SJSA1 (cell line): ENCODE results near the gene SLMAP. TPM values are rescaled to one million over a fixed set of nuclear protein-coding genes. Genes with fewer than 3 reads are reported as not detected.

Experiments
- DNase-seq, 2 experiments: peaks; one replicate each; pipeline ENCODE4 v3.0.0-alpha.2; 2015 to 2020; ENCODE audit warnings: low spot score in 2 of 2, low read depth in 1 of 2
- H3K27ac ChIP-seq: fragments of 250-450 bp; sonication (Bioruptor Pico); 2 replicates; pipeline ENCODE4 v1.5.1; 2020; ENCODE audit warnings: mild to moderate bottlenecking, moderate library complexity
- H3K27me3 ChIP-seq: fragments of 250-450 bp; sonication (Bioruptor Pico); replicated peaks from 2 replicates; pipeline ENCODE4 v1.5.1; 2020; ENCODE audit warnings: mild to moderate bottlenecking, moderate library complexity
- H3K36me3 ChIP-seq: fragments of 250-450 bp; sonication (Bioruptor Pico); 2 replicates; pipeline ENCODE4 v1.5.1; 2020; ENCODE audit warnings: mild to moderate bottlenecking
- H3K4me1 ChIP-seq: fragments of 250-450 bp; sonication (Bioruptor Pico); replicated peaks from 2 replicates; pipeline ENCODE4 v1.6.1; 2021; ENCODE audit warnings: mild to moderate bottlenecking
- H3K4me3 ChIP-seq: fragments of 250-450 bp; sonication (Bioruptor Pico); 2 replicates; pipeline ENCODE4 v1.5.1; 2020; ENCODE audit warnings: mild to moderate bottlenecking
- H3K9me3 ChIP-seq: fragments of 250-450 bp; sonication (Bioruptor Pico); replicated peaks from 2 replicates; pipeline ENCODE4 v1.5.1; 2020; ENCODE audit warnings: mild to moderate bottlenecking
- total RNA-seq: library from RNA; depleted of rRNA; stranded (reverse); fragments of >200 nt; shearing (Covaris generic); gene quantifications from 2 replicates; pipeline ENCODE4 v1.2.3, GENCODE V29; 2014

SLMAP gene
- total RNA-seq, 1 experiment from 2014 or later = 36.0 TPM

DNA sequence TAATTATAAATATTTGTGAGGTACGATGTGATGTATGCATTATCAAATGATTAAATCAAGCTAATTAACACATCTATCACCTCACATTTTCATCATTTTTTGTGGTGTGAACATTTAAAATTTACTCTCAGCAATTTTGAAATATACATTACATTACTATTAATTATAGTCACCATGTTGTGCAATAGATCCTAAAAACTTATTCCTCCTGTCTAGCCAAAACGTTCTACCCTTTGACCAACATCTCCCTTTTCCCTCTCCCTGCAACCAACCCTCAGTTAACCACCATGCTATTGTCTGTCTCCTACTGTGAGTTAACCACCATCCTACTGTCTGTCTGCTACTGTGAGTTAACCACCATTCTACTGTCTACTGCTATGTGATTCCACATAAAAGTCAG, 20.7 kb upstream of the SLMAP start:
- Histone ChIP-seq H3K27me3 (no peaks in the 10 kb centered on the region), H3K4me3 (no peak overlapping the region), H3K27ac (no peak overlapping the region), H3K4me1 (no peaks in the 10 kb centered on the region), H3K9me3 (no peaks in the 10 kb centered on the region), H3K36me3 (no peaks in the 10 kb centered on the region)
- no peak for DNase-seq

DNA sequence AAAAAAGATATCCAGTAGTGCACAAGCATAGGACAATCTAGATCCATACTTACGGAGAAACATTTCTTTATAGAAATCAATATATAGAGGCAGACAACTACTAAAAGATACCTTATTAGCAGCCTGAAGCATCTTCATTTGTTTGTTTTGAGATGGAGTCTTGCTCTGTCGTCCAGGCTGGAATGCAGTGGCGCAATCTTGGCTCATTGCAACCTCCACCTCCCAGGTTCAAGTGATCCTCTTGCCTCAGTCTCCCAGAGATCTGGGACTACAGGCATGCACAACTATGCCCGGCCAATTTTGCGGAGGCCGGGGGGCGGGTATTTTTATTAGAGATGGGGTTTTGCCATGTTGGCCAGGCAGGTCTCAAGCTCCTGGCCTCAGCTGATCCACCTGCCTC, 18.3 kb upstream of the SLMAP start:
- no peaks in the 10 kb centered on the region for H3K4me1 ChIP-seq
- H3K36me3 ChIP-seq = no peaks in the 10 kb centered on the region
- no peaks in the 10 kb centered on the region for H3K9me3 ChIP-seq
- no peak overlapping the region for H3K4me3 ChIP-seq
- no peak overlapping the region for H3K27ac ChIP-seq
- H3K27me3 ChIP-seq = no peaks in the 10 kb centered on the region
- DNase-seq = no peak

DNA sequence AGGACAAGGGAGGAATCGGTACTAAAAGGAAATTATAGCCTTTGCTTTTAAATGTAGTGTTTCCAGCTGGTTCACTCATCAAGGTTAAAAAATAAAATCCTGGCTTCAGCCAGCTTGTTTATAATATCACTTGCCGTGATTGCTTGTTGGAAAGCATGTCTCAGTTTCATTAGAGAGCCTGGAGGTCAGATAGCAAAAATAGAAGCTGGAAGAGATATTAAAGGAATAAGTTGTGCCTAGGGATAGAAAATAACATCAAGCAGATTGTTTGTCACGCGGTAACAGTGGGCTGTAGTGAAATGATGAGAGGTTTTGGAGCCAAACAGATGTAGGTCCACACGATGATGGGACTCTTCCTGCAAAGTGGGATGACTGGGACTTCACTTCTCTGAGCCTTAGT, 17.7 kb upstream of the SLMAP start:
- Histone ChIP-seq H3K9me3 (no peaks in the 10 kb centered on the region), H3K27ac (no peak overlapping the region), H3K36me3 (no peaks in the 10 kb centered on the region), H3K27me3 (no peaks in the 10 kb centered on the region), H3K4me1 (no peaks in the 10 kb centered on the region), H3K4me3 (no peak overlapping the region)
- DNase-seq = no peak

DNA sequence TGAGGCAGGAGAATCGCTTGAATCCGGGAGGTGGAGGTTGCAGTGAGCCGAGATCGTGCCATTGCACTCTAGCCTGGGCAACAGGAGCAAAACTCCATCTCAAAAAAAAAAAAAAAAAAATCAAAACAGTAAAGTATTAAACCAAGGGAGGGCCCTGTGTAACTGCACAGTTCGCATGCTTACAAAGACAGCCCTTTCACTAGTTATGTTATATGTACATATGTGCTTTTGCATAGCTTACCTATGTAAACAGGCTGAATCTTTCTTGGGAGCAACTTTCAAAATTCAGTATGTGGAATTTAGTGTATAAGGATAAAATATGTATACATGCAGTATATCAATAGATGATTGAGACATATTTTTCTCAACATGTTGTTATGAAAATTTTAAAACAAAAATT, 16.1 kb upstream of the SLMAP start:
- Histone ChIP-seq H3K36me3 (no peaks in the 10 kb centered on the region), H3K27ac (no peak overlapping the region), H3K4me1 (no peaks in the 10 kb centered on the region), H3K9me3 (no peaks in the 10 kb centered on the region), H3K27me3 (no peaks in the 10 kb centered on the region), H3K4me3 (no peak overlapping the region)
- DNase-seq = no peak

DNA sequence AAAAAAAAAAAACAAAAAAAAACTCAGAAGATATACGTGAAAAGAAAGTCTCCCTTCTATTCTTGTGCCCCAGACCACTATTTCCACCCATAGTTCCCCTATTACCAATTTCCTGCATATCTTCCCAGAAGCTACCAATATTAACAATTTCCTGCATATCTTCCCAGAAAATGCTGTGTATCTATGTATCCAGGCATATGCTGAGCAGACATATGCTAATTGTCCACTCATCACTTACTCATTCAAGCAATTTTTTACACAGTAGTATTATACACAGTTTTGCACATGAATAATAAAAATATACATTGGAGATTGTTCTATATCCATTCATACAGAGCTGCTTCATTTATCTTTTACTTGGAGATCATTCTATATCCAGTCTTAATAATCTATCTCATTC, 12.6 kb upstream of the SLMAP start:
- DNase-seq = no peak
- Histone ChIP-seq H3K4me3 (no peak overlapping the region), H3K4me1 (no peaks in the 10 kb centered on the region), H3K36me3 (no peaks in the 10 kb centered on the region), H3K27ac (no peak overlapping the region), H3K27me3 (no peaks in the 10 kb centered on the region), H3K9me3 (no peaks in the 10 kb centered on the region)

DNA sequence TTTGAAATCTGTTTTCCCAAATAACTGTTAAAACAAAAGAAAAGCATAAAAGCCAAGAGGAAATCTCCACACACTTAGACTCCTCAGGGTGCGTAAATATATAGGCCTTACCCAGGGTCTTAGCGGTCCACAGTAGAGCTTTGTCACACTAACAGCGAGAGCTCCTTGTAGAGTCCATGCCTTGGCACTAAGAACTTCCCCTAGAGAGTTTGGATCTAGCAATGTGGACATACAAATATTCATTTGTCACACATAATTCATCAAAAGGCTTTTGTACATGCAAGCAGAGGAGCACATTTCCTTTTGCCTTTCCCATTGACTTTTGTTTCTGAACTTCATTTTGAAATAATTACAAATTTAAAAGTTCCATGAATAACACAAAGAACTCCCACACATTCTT, 11.0 kb upstream of the SLMAP start:
- H3K4me3 ChIP-seq = no peak overlapping the region
- H3K27ac ChIP-seq = no peak overlapping the region
- H3K36me3 ChIP-seq = no peaks in the 10 kb centered on the region
- H3K4me1 ChIP-seq = no peaks in the 10 kb centered on the region
- no peaks in the 10 kb centered on the region for H3K27me3 ChIP-seq
- H3K9me3 ChIP-seq = no peaks in the 10 kb centered on the region
- DNase-seq = no peak

DNA sequence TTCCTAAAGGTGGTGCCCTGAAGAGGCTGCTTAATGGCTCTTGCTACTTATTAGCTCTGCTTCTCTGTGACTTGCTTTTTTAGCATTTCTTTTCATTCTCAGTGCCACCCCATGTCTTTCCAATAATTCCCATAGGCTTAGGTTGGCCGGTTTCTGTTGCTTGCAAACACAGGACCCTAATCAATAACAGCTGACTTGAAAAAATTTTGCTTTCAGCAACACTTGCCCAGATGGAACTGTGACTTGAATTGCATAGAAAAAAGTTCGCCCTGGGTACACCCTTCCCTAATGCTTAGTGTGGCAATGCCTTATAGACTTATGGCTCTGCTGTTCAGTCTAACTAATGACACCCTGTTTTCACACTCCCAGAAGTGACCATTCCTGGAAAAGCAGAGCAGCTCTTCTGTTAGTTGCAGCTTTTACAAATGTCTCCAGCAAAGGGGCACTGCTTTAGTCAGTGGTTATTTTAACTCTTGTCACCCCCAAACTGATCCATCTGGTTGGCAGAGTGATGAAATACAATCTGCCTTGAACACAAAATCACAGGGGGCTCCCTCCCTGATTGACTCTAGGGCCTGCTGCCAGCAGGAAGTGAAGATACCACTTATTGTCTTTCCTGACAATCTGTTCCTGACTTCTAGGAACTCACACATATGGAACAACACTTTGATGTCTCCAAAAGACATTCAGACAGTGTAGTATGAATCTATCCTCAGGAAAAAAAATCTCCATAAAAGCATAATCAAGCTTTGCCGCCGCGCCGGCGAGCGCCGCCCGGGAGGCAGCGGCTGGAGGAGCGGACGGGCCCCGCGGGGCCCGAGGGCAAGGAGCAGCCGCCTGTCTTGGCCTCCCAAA, 9.7 kb upstream of the SLMAP start:
- H3K9me3 ChIP-seq = no peaks in the 10 kb centered on the region
- no peak overlapping the region for H3K4me3 ChIP-seq
- no peaks in the 10 kb centered on the region for H3K27me3 ChIP-seq
- no peak overlapping the region for H3K27ac ChIP-seq
- no peaks in the 10 kb centered on the region for H3K36me3 ChIP-seq
- DNase-seq = no peak
- H3K4me1 ChIP-seq = peaks cover 2% of the 10 kb centered on the region

DNA sequence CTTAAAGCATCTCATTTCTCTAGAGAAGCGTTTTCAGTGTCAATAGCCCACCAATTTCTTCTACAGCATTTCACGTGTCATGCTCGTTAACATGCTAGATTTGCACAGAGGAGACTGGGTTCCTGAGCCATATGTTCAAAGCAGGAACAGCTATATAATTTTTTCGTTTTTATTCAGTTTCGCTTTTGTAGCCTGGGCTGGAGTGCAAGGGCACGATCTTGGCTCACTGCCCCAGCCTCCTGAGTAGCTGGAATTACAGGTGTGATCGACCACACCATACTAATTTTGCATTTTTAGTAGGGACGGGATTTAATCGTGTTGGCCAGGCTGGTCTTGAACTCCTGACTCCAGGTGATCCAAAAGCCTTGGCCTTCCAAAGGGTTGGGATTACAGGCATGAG, 6.6 kb upstream of the SLMAP start:
- Histone ChIP-seq H3K9me3 (no peaks in the 10 kb centered on the region), H3K36me3 (no peaks in the 10 kb centered on the region), H3K4me3 (no peak overlapping the region), H3K27ac (no peak overlapping the region), H3K4me1 (peaks cover 21% of the 10 kb centered on the region), H3K27me3 (no peaks in the 10 kb centered on the region)
- DNase-seq = no peak

DNA sequence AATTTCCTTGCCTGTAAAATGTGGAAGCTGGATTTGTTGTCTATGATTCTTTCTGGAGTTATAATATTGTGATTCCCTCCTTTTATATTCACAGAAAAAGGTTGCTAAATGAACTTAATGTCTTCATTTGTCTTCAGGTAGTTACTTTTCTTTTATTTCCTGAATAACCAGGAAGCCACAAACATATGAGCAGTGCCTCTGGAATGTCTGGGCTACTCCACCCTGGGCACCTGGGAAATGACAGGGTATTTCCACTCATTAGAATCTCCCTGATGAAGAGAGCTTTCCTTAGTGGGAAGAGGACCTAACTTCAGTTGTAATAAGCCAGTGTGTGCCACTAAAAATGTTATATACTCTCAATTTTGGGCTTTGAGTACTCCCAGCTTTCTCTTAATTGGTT, 3.8 kb upstream of the SLMAP start:
- Histone ChIP-seq H3K4me1 (peaks cover 32% of the 10 kb centered on the region), H3K9me3 (no peaks in the 10 kb centered on the region; the same call in 1 of the 2 replicates), H3K4me3 (no peak overlapping the region), H3K36me3 (peaks cover 13% of the 10 kb centered on the region), H3K27me3 (no peaks in the 10 kb centered on the region), H3K27ac (peak overlapping the region; percentile 71)
- peak in 1 of 2 experiments; percentile 33 for DNase-seq

DNA sequence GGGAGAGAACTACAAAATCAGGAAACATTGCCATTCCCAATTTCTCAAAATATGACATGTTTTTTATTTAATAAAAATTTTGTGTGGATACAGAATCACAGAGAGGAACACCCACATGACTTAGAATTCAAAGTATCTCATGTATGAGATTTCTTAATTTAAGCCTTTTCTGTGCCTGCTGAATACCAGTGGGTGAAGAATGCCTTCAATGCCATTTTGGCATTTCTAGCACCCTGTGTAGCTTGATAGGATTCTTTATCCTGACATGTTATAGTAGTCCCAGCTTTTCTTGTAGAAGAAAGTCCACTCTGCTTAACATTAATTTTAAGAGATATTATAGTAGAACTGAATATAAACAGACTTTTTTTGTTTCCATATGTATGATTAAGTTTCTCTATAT, 3.1 kb upstream of the SLMAP start:
- H3K27ac ChIP-seq = peak overlapping the region; percentile 71; the same call in 1 of the 2 replicates
- peaks cover 20% of the 10 kb centered on the region for H3K36me3 ChIP-seq
- no peak for DNase-seq

DNA sequence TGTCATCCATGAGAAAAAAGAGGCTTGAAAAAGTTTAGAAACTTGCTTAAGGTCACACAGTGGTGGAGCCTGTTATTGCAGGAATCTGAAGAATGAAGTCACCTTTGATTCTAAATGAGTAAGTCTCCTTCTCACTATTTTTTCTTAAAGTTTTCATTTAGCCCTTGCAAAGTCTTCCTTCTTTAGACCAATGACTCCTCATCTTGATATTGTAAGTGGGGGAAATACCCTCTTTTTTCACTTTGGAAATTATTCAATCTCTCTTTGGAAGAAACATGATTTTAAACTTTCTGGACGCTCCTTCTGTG, 787 bp upstream of the SLMAP start:
- H3K9me3 ChIP-seq = no peaks in the 10 kb centered on the region; the same call in 1 of the 2 replicates
- H3K4me1 ChIP-seq = peaks cover 43% of the 10 kb centered on the region
- H3K36me3 ChIP-seq = peaks cover 33% of the 10 kb centered on the region
- peak overlapping the region; percentile 92 for H3K27ac ChIP-seq
- no peak for DNase-seq
- no peaks in the 10 kb centered on the region for H3K27me3 ChIP-seq
- peak overlapping the region; percentile 73 for H3K4me3 ChIP-seq

More for the DNA sequence above, 3.1 kb upstream of the SLMAP start:
- Histone ChIP-seq H3K4me3 (no peak overlapping the region), H3K27me3 (no peaks in the 10 kb centered on the region), H3K9me3 (no peaks in the 10 kb centered on the region; the same call in 1 of the 2 replicates), H3K4me1 (peaks cover 39% of the 10 kb centered on the region)

DNA sequence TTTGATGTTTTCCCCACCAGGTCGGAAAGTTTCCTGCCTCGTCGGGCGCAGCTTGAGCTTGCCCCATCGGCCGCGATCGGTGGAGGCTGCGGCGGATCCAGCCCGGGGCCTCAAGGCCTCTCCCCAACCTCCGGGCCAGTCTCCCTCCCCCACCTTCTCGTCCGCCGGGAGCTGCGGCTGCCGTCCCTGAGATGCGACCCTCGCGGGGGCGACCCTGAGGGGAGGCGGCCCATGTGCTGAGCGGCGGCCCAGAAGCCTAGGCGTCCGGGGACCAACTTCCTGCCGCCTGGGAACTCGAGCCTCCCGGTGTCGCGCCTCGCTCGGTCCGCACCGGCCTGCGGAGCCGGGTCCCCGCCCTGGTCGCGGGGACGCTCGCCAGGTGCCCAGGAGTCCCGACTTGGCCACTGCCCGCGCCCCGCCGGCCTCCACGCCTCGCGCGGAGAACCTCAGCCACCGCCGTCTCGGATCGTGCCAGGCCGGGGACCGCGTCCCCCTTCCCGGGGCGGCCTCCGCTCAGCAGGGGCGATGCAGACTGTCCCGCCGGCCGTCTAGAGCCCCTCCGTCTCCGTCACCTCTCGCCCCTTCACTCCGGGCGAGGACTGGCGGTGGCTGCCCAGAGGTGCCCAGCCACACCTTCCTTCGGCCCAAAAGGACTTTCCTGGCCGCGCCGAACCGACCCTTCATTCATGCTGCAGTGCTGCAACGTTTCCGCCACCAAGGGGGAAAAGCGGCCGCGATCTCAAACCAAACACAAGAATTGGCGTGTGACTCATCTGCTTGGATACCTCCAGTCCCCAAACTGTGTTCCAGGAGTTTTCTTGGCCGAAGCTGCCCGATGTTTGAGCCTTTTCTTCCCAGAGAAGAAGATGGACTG, 656 bp downstream of the SLMAP start:
- Histone ChIP-seq H3K36me3 (peaks cover 43% of the 10 kb centered on the region), H3K4me1 (peaks cover 36% of the 10 kb centered on the region), H3K4me3 (peak overlapping the region; percentile 73), H3K27me3 (no peaks in the 10 kb centered on the region), H3K27ac (peak overlapping the region; percentile 92), H3K9me3 (no peaks in the 10 kb centered on the region; the same call in 1 of the 2 replicates)
- peak; percentile 64 to 67 for DNase-seq

DNA sequence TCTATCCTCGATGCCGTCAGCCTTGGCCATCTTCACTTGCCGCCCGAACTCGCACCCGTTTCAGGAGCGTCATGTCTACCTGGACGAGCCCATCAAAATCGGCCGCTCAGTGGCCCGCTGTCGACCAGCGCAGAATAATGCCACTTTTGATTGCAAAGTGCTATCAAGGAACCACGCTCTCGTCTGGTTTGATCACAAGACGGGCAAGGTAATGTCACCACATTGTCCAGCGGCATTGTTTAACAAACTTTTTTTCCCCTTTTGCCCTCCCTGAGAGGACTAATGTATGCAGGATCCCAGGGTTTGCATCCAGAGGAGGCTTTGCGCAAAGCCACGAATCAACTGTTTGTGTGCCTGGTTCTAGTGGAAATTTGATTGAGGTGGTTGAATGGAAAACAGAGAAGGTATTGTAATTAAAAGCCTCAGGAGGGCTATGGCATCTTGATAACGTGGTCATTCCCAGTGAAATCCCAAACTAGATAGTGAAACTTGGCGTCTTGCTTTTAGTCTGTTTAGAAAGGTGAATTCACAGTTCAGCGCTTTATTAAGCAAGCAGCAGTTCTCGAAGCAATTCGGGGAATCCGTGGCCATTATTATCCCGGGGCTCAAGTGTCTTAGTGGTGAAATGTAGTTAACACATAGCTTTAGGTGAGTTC, 1.7 kb downstream of the SLMAP start:
- Histone ChIP-seq H3K27ac (no peak overlapping the region), H3K27me3 (no peaks in the 10 kb centered on the region), H3K4me1 (peaks cover 26% of the 10 kb centered on the region), H3K4me3 (peak overlapping the region; percentile 73), H3K9me3 (no peaks in the 10 kb centered on the region; the same call in 1 of the 2 replicates), H3K36me3 (peaks cover 43% of the 10 kb centered on the region)
- DNase-seq = peak in 1 of 2 experiments; percentile 5
